Measurements from ENCODE around the gene SLC6A13. TPM values are rescaled to one million over a fixed set of nuclear protein-coding genes. Genes with fewer than 3 reads are reported as not detected.

Gene SLC6A13
- total and polyA plus RNA-seq, 4 donors = 0.23 to 12.0 (median 7.5) TPM

- H3K4me3 ChIP-seq (ENCODE audit: low read depth in 1 of 3, low read length in 3 of 3) = no peak overlapping the region
- peaks cover 0 to 95% (median 53%) of the 10 kb centered on the region in 4 donors for H3K36me3 ChIP-seq (ENCODE audit: control insufficient read depth in 4 of 4, insufficient read depth in 3 of 4, low read depth in 1 of 4, low read length in 3 of 4)
- no peaks in the 10 kb centered on the region for H3K9me3 ChIP-seq (ENCODE audit: control insufficient read depth in 4 of 4, low read length in 3 of 4)
- DNase-seq (ENCODE audit: low spot score) = no peak
- TF ChIP-seq ZBTB33 (IDR thresholded peaks at IDR 0.05) (no peak), RAD21 (IDR thresholded peaks at IDR 0.05) (no peak), YY1 (IDR thresholded peaks at IDR 0.05) (no peak), FOXA1 (IDR thresholded peaks at IDR 0.05) (no peak), NR2F2 (IDR thresholded peaks at IDR 0.05) (no peak), JUND (IDR thresholded peaks at IDR 0.05) (no peak), TAF1 (conservative IDR thresholded peaks at IDR 0.05) (no peak), MAX (IDR thresholded peaks at IDR 0.05) (no peak), EGR1 (IDR thresholded peaks at IDR 0.05; ENCODE audit: low read depth in 2 of 2) (no peak), FOXA2 (IDR thresholded peaks at IDR 0.05) (no peak), GABPA (IDR thresholded peaks at IDR 0.05 in 1 of 2, conservative IDR thresholded peaks at IDR 0.05 in 1 of 2) (no peak), SP1 (IDR thresholded peaks at IDR 0.05) (no peak), HNF4G (IDR thresholded peaks at IDR 0.05) (no peak), CTCF (IDR thresholded peaks at IDR 0.05; ENCODE audit: low read depth, low read length, missing input control) (no peak)
- H3K27ac ChIP-seq (ENCODE audit: low read depth in 1 of 2, low read length in 2 of 2) = no peak overlapping the region
- no peaks in the 10 kb centered on the region for H3K4me1 ChIP-seq (ENCODE audit: control insufficient read depth in 4 of 4, insufficient read depth in 4 of 4, low read length in 3 of 4)
- WGBS = 93% methylated on average over 3 of the region's 3 CpGs
- no peak overlapping the region for H3K9ac ChIP-seq (ENCODE audit: low read depth in 1 of 2, low read length in 2 of 2)
- H3K27me3 ChIP-seq (ENCODE audit: control insufficient read depth in 4 of 4, insufficient read depth in 4 of 4, low read length in 3 of 4) = no peaks in the 10 kb centered on the region
Measured at GRCh38 chr12:197347-197746, 65.3 kb downstream of the SLC6A13 start.

- H3K4me3 ChIP-seq (ENCODE audit: low read depth in 1 of 3, low read length in 3 of 3) = no peak overlapping the region
- peaks cover 0 to 92% (median 50%) of the 10 kb centered on the region in 4 donors for H3K36me3 ChIP-seq (ENCODE audit: control insufficient read depth in 4 of 4, insufficient read depth in 3 of 4, low read depth in 1 of 4, low read length in 3 of 4)
- DNase-seq (ENCODE audit: low spot score) = no peak
- H3K4me1 ChIP-seq (ENCODE audit: control insufficient read depth in 4 of 4, insufficient read depth in 4 of 4, low read length in 3 of 4) = no peaks in the 10 kb centered on the region
- H3K9me3 ChIP-seq (ENCODE audit: control insufficient read depth in 4 of 4, low read length in 3 of 4) = no peaks in the 10 kb centered on the region
- TF ChIP-seq REST (IDR thresholded peaks at IDR 0.05) = no peak
- TF ChIP-seq RAD21 (IDR thresholded peaks at IDR 0.05) = no peak
- no peak for TF ChIP-seq HNF4G (IDR thresholded peaks at IDR 0.05)
- no peak for TF ChIP-seq CTCF (IDR thresholded peaks at IDR 0.05; ENCODE audit: low read depth, low read length, missing input control)
- no peak for TF ChIP-seq FOXA1 (IDR thresholded peaks at IDR 0.05)
- no peak for TF ChIP-seq JUND (IDR thresholded peaks at IDR 0.05)
- no peak for TF ChIP-seq ZBTB33 (IDR thresholded peaks at IDR 0.05)
- no peak for TF ChIP-seq NR2F2 (IDR thresholded peaks at IDR 0.05)
- no peak for TF ChIP-seq RXRA (IDR thresholded peaks at IDR 0.05)
- no peak overlapping the region for H3K27ac ChIP-seq (ENCODE audit: low read depth in 1 of 2, low read length in 2 of 2)
- WGBS = 81% methylated on average over 4 of the region's 4 CpGs
- no peaks in the 10 kb centered on the region for H3K27me3 ChIP-seq (ENCODE audit: control insufficient read depth in 4 of 4, insufficient read depth in 4 of 4, low read length in 3 of 4)
- no peak overlapping the region for H3K9ac ChIP-seq (ENCODE audit: low read depth in 1 of 2, low read length in 2 of 2)
Measured at GRCh38 chr12:196436-196835, 66.2 kb downstream of the SLC6A13 start.

All from liver (tissue), 9 donors.